Psoas muscle (tissue), 8 donors: ENCODE measurements around the gene RAB11FIP3. TPM values are rescaled to one million over a fixed set of nuclear protein-coding genes. Genes with fewer than 3 reads are reported as not detected.

Experiments used
- ATAC-seq, 4 donors: fragments of 200-7000 bp; cut with Tn5 transposase; one replicate each; pipeline ENCODE4 v1.9.1; 2020; ENCODE audit warnings: moderate library complexity in 3 of 4, mild to moderate bottlenecking in 2 of 4
- DNase-seq, 2 donors: peaks; one replicate each; pipeline ENCODE4 v3.0.0-alpha.2; 2020
- H3K27ac ChIP-seq: fragments of 200-600 bp; one replicate; pipeline ENCODE4 v1.8.0; 2022
- H3K27me3 ChIP-seq, 3 donors: fragments of 200-600 bp in 1 of 3; one replicate each; pipeline versions ENCODE4 v1.6.1 to v1.8.0; 2013 to 2022; ENCODE audit warnings: low read length in 2 of 3, mild to moderate bottlenecking in 2 of 3, moderate library complexity in 1 of 3; ENCODE audit not compliant: insufficient read depth in 3 of 3
- H3K36me3 ChIP-seq, 2 donors: fragments of 200-600 bp in 1 of 2; one replicate each; pipeline versions ENCODE4 v1.6.1 to v1.8.0; 2013 to 2022; ENCODE audit warnings: low read depth in 1 of 2, mild to moderate bottlenecking in 1 of 2, moderate library complexity in 1 of 2; ENCODE audit not compliant: insufficient read depth in 1 of 2
- H3K4me1 ChIP-seq: fragments of 200-600 bp; one replicate; pipeline ENCODE4 v1.8.0; 2022
- H3K4me3 ChIP-seq: fragments of 200-600 bp; one replicate; pipeline ENCODE4 v1.8.0; 2022; ENCODE audit warnings: mild to moderate bottlenecking
- H3K9me3 ChIP-seq: fragments of 200-600 bp; one replicate; pipeline ENCODE4 v1.8.0; 2022
- WGBS, 3 donors: extraction: QIAGEN DNeasy Blood & Tissue Kit; methylation state at CpG; one replicate each; pipeline versions ENCODE4 v1.1.6 to v1.1.7; 2013; 5-methylcytosine and 5-hydroxymethylcytosine counted together
- intact Hi-C, 2 donors: fragments of 100-400 bp; cut with DNase I; formaldehyde crosslinking; loops; one replicate each; pipeline versions ENCODE4 v1.11.0 to v1.14.2; 2022
- polyA plus RNA-seq, 3 donors: library from polyadenylated mRNA; stranded (reverse); fragments of 200-250 nt; gene quantifications; one replicate each; pipeline ENCODE4 v1.2.3, GENCODE V29; 2013
- total RNA-seq, 4 donors: library from RNA; stranded (reverse); fragmentation: NEBNext Ultra II Directional in 2 of 4; extraction: Animal tissue kit (Norgen Biotek cat#: 25700) in 2 of 4; gene quantifications; one replicate each; pipeline versions ENCODE4 v1.2.1 to v1.2.4, GENCODE V29; 2021 to 2023
- TF ChIP-seq, protein P1 (sequence below): fragments of 200-600 bp; IDR thresholded peaks from one replicate; pipeline ENCODE4 v1.8.0; 2022; ENCODE audit warnings: antibody characterized with exemption
- donor health status: healthy with polysubstance abuse.
- donor health status: DM: no; HTN: no; CAD: no; lungs with moderate emphysema.
- donor health status: Bipolar disorder and iron deficiency.
- donor health status: healthy.
- donor health status: DM: yes; HTN: yes; CAD: no.
- donor health status: DM: no; HTN: no; CAD: no.
- donor health status: DM: no; HTN: no; CAD: no.
- donor health status: DM: yes; HTN: yes; CAD: no.

The RAB11FIP3 gene
- total and polyA plus RNA-seq, 7 donors, result 20.3 to 89.5 (median 44.7) TPM

DNA sequence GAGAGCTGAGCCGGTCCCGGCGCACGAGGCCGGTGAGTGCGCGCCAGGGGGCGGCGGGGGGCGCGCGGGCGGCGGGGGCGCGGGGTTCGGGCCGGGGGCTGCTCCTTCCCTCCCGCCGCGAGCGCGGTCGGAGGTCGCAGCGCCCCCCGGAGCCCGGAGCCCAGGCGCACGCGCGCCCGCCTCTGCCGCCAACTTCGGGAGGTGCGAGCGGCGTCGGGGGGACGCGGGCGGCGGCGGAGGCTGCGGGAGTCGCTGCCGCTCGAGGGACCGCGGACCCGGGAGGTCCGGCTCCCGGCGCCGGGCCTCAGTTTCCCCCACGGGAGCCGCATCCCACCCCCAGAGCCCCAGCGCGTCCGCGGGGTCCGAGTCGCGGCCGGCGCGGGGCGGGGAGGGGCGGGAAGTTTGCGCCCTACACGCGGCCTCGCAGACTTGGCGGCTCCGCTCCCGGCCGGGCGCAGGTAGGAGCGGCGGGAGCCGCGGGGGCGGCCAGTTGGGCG is 134.8 kb downstream of the RAB11FIP3 start, which contains the start of gene PRR35:
PRR35 (plus strand) TSS at position 191 of the 497 bp plus-strand sequence. CDS start 2,901 bp downstream, outside the sequence.
- 0 to 5% (median 1%) methylated on average over 4 to 83 of the region's 84 CpGs for WGBS, 3 donors
- ATAC-seq, result no peak

DNA sequence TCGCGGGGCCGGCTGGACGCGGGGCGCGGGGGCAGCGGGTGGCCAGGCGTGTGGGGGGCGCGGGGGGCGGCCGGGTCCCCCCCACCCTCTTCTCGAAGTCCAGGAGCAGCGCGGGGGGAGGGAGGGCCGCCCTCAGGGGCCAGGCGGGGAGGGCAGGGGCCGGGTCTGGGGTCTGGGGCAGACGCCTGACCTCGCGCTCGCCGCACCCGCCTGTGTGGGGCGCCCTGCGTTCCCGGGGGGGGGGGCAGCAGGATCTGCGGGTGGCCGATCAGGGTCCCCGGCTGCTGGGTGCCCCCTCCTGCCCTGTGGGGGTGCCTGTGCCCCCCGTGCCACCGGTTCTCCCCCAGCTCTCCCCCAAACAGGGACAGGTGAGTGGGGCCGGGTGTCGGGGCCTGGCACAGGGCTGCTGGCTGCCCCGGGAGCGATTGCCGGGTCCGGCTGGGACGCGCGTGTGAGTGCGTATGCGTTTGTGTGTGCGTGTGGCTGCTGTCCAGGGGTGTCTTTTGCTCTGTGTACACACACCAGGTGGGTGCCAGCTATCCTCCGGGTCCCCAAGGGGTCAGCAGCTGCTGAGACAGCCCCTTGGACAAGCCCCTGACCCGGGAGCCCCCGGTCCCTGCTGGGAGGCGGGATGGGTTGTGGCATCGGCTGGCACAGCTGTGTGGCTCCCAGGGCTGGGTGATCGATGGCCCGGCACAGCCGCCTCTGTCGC is 135.4 kb downstream of the RAB11FIP3 start:
- Histone ChIP-seq H3K4me3 (no peak overlapping the region), H3K9me3 (no peaks in the 10 kb centered on the region), H3K27me3 (peaks cover 0 to 40% (median 15%) of the 10 kb centered on the region in 3 donors), H3K36me3 (no peaks in the 10 kb centered on the region), H3K4me1 (no peaks in the 10 kb centered on the region), H3K27ac (no peak overlapping the region)
- ATAC-seq, result no peak
- TF ChIP-seq, protein P1, sequence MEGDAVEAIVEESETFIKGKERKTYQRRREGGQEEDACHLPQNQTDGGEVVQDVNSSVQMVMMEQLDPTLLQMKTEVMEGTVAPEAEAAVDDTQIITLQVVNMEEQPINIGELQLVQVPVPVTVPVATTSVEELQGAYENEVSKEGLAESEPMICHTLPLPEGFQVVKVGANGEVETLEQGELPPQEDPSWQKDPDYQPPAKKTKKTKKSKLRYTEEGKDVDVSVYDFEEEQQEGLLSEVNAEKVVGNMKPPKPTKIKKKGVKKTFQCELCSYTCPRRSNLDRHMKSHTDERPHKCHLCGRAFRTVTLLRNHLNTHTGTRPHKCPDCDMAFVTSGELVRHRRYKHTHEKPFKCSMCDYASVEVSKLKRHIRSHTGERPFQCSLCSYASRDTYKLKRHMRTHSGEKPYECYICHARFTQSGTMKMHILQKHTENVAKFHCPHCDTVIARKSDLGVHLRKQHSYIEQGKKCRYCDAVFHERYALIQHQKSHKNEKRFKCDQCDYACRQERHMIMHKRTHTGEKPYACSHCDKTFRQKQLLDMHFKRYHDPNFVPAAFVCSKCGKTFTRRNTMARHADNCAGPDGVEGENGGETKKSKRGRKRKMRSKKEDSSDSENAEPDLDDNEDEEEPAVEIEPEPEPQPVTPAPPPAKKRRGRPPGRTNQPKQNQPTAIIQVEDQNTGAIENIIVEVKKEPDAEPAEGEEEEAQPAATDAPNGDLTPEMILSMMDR, result no peak
- intact Hi-C loops, result no loop called here
- DNase-seq, result no peak
- 12 to 20% (median 13%) methylated on average over 18 to 51 of the region's 54 CpGs for WGBS, 3 donors

More for the DNA sequence above, 134.8 kb downstream of the RAB11FIP3 start, which contains the start of gene PRR35:
- no peaks in the 10 kb centered on the region for H3K36me3 ChIP-seq
- intact Hi-C loops, result no loop called here
- peaks cover 0 to 40% (median 15%) of the 10 kb centered on the region in 3 donors for H3K27me3 ChIP-seq
- DNase-seq, result no peak
- H3K27ac ChIP-seq, result no peak within 1 kb of the TSS
- H3K4me1 ChIP-seq, result no peaks in the 10 kb centered on the region
- H3K9me3 ChIP-seq, result no peaks in the 10 kb centered on the region
- TF ChIP-seq, protein P1, result no peak
- H3K4me3 ChIP-seq, result no peak within 1 kb of the TSS

DNA sequence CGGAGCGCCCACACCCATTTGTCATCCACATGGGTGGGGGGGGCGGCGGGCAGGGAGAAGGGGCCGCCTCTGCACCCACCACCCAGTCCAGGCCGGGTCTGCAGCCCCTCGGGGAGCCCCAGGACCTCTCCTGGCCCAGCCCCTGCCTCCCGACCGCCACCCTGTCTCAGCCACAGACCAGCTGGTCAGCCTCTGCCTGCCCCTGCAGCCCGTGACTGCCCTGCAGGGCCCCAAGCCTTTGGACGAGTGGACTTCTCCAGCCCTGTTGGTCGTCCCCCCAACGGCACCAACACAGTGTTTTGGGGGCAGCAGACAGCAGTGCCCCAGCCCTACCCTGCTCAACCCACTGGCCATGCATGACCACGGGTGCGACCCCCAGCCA is 136.0 kb downstream of the RAB11FIP3 start:
- peaks cover 2% of the 10 kb centered on the region for H3K4me1 ChIP-seq
- no peaks in the 10 kb centered on the region for H3K36me3 ChIP-seq
- intact Hi-C loops, result no loop called here
- DNase-seq (no peak), ATAC-seq (no peak)
- H3K4me3 ChIP-seq, result no peak overlapping the region
- 47 to 56% (median 52%) methylated on average over 9 to 15 of the region's 15 CpGs for WGBS, 3 donors
- no peaks in the 10 kb centered on the region for H3K9me3 ChIP-seq
- TF ChIP-seq, protein P1, result no peak
- peaks cover 0 to 40% (median 15%) of the 10 kb centered on the region in 3 donors for H3K27me3 ChIP-seq
- no peak overlapping the region for H3K27ac ChIP-seq

DNA sequence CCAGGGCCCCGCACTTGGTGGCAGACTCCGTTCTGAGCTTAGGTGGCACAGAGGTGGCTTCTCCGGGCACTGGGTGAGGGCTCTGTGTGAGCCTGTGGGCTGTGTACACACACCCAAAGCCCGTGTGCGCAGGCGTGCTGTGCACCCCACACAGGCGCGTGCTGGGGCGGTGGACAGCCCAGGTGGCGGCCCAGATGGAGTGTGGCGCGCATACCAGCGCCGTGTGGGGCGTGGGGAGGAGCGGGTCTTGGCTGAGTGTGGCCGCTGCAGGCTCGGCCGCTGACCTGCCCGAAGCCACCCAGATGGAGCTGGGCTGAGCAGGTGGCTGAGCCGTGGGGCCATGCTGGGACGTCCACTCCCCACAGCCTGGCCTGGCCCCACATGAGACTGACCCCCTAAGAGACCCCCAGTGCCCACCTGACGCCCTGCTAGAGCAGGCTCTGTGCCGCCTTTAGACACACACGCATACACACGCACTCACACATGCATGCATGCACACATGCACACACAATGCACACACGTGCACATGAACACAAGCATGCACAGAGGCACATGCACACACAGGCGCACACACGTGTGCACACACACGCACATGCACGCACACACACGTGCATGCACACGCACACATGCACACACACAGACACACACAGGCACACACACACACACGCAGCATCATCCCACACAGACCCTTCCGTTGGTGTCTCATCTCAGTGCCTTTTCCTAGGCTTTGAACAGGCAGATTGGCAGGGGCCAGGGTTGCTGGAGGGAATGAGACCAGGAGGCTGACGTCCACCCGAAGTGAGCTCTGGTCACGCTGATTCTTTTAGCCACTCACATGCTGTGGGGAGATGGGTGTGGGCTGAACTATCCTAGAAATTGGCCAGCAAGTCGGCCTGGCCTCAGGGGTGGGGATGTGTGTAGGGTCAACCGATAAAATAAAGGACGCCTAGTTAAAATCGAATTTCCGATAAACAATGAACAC is 136.8 kb downstream of the RAB11FIP3 start:
- H3K36me3 ChIP-seq, result no peaks in the 10 kb centered on the region
- ATAC-seq, result no peak
- DNase-seq, result no peak
- TF ChIP-seq, protein P1, result no peak
- no peak overlapping the region for H3K27ac ChIP-seq
- 76 to 81% (median 80%) methylated on average over 40 to 43 of the region's 43 CpGs for WGBS, 3 donors
- intact Hi-C loops, result no loop called here
- no peaks in the 10 kb centered on the region for H3K9me3 ChIP-seq
- no peak overlapping the region for H3K4me3 ChIP-seq
- peaks cover 0 to 40% (median 15%) of the 10 kb centered on the region in 3 donors for H3K27me3 ChIP-seq
- peaks cover 5% of the 10 kb centered on the region for H3K4me1 ChIP-seq
